HG03520 (cell line): ENCODE results near the gene CHCHD10.

Source experiments
- ATAC-seq: cut with Tn5 transposase; IDR thresholded peaks from one replicate; pipeline ENCODE4 v1.9.1; 2021; ENCODE audit warnings: mild to moderate bottlenecking, moderate library complexity; ENCODE audit not compliant: unreplicated experiment

CHCHD10 gene

GRCh38 chr22:23787910-23788309, 20.1 kb upstream of the CHCHD10 start:
- no peak for ATAC-seq

- ATAC-seq = peak; percentile 24
These were observed 19.8 kb upstream of the CHCHD10 start for GRCh38 chr22:23787600-23787896.

- peak; percentile 56 for ATAC-seq
These were observed 19.2 kb upstream of the CHCHD10 start, which contains the start of gene SMARCB1 for GRCh38 chr22:23786752-23787599. Gene SMARCB1 (plus strand): TSS chr22:23786966. CDS start chr22:23787170, 204 bp downstream.

GRCh38 chr22:23786261-23786710, 18.5 kb upstream of the CHCHD10 start:
- ATAC-seq = no peak

- ATAC-seq = no peak
These were observed 16.5 kb upstream of the CHCHD10 start for GRCh38 chr22:23784215-23784732.

GRCh38 chr22:23783265-23784150, 15.7 kb upstream of the CHCHD10 start:
- ATAC-seq = no peak

GRCh38 chr22:23782703-23783102, 14.9 kb upstream of the CHCHD10 start:
- no peak for ATAC-seq

- ATAC-seq = no peak
These were observed 14.5 kb upstream of the CHCHD10 start for GRCh38 chr22:23782252-23782651.

GRCh38 chr22:23781511-23782183, 13.9 kb upstream of the CHCHD10 start:
- ATAC-seq = no peak

GRCh38 chr22:23781065-23781464, 13.3 kb upstream of the CHCHD10 start:
- no peak for ATAC-seq

- no peak for ATAC-seq
These were observed 12.5 kb upstream of the CHCHD10 start for GRCh38 chr22:23780146-23780748.

- no peak for ATAC-seq
These were observed 12.0 kb upstream of the CHCHD10 start for GRCh38 chr22:23779731-23780130.

GRCh38 chr22:23779083-23779482, 11.3 kb upstream of the CHCHD10 start:
- no peak for ATAC-seq

GRCh38 chr22:23778577-23778900, 10.8 kb upstream of the CHCHD10 start:
- no peak for ATAC-seq

- ATAC-seq = no peak
These were observed 10.2 kb upstream of the CHCHD10 start for GRCh38 chr22:23777776-23778576.

GRCh38 chr22:23775779-23776375, 8.1 kb upstream of the CHCHD10 start:
- ATAC-seq = no peak

- ATAC-seq = no peak
These were observed 7.2 kb upstream of the CHCHD10 start for GRCh38 chr22:23774922-23775436.

GRCh38 chr22:23774114-23774921, 6.5 kb upstream of the CHCHD10 start:
- ATAC-seq = no peak
